Smooth muscle cell (in vitro differentiated cells): ENCODE measurements around the gene TNS3. TPM values are rescaled to one million over a fixed set of nuclear protein-coding genes. Genes with fewer than 3 reads are reported as not detected.

Experiments used
- DNase-seq: peaks from one replicate; lab custom pipeline; 2025; ENCODE audit not compliant: unreplicated experiment; lab: John Stamatoyannopoulos, UW
- H2AFZ ChIP-seq: fragments of 200-600 bp; sonication (generic); 2 replicates; pipeline ENCODE4 v1.6.0; 2016; ENCODE audit warnings: antibody characterized with exemption, low read depth, mild to moderate bottlenecking
- H3F3A ChIP-seq: fragments of 200-600 bp; sonication (generic); 2 replicates; pipeline ENCODE4 v1.6.0; 2017; ENCODE audit warnings: antibody characterized with exemption, low read depth
- H3K27ac ChIP-seq: fragments of 200-600 bp; sonication (generic); 2 replicates; pipeline ENCODE4 v1.5.1; 2016; ENCODE audit warnings: low read depth, mild to moderate bottlenecking
- H3K27me3 ChIP-seq: fragments of 200-600 bp; sonication (generic); 2 replicates; pipeline ENCODE4 v1.6.1; 2016; ENCODE audit warnings: low read depth, mild to moderate bottlenecking
- H3K36me3 ChIP-seq: fragments of 200-600 bp; sonication (generic); 2 replicates; pipeline ENCODE4 v1.5.1; 2016; ENCODE audit warnings: low read depth
- H3K4me1 ChIP-seq: fragments of 200-600 bp; sonication (generic); 2 replicates; pipeline ENCODE4 v1.5.1; 2016; ENCODE audit warnings: low read depth
- H3K4me2 ChIP-seq: fragments of 200-600 bp; sonication (generic); 2 replicates; pipeline ENCODE4 v1.6.0; 2016; ENCODE audit warnings: mild to moderate bottlenecking
- H3K4me3 ChIP-seq: fragments of 200-600 bp; sonication (generic); 2 replicates; pipeline ENCODE4 v1.5.1; 2016; ENCODE audit warnings: mild to moderate bottlenecking
- H3K79me2 ChIP-seq: fragments of 200-600 bp; sonication (generic); 2 replicates; pipeline ENCODE4 v1.6.0; 2016; ENCODE audit warnings: low read depth, mild to moderate bottlenecking
- H3K9ac ChIP-seq: fragments of 200-600 bp; sonication (generic); 2 replicates; pipeline ENCODE4 v1.6.0; 2016; ENCODE audit warnings: low read depth
- H3K9me3 ChIP-seq: fragments of 200-600 bp; sonication (generic); replicated peaks from 2 replicates; pipeline ENCODE4 v1.5.1; 2016; ENCODE audit warnings: low read depth
- H4K20me1 ChIP-seq: fragments of 200-600 bp; sonication (generic); 2 replicates; pipeline ENCODE4 v1.6.0; 2016; ENCODE audit warnings: low read depth
- CTCF ChIP-seq: fragments of 200-600 bp; sonication (generic); IDR thresholded peaks from 2 replicates; pipeline ENCODE4 v1.5.1; 2017; ENCODE audit warnings: borderline replicate concordance, mild to moderate bottlenecking, antibody characterized with exemption; ENCODE audit not compliant: insufficient read depth, poor library complexity, severe bottlenecking
- WGBS: methylation state at CpG from one replicate; pipeline ENCODE4 v1.1.7; 2016; ENCODE audit warnings: low lambda C conversion rate; 5-methylcytosine and 5-hydroxymethylcytosine counted together
- polyA plus RNA-seq: library from polyadenylated mRNA; unstranded; fragments of >200 nt; fragmentation: Nextera tagmentation; extraction: Ambion mirVana; gene quantifications from 2 replicates; pipeline ENCODE4 v1.2.1, GENCODE V29; 2016
- total RNA-seq: library from RNA; depleted of rRNA; stranded (reverse); fragments of >200 nt; gene quantifications from 2 replicates; pipeline ENCODE4 v1.2.3, GENCODE V29; 2014

Gene TNS3
- total and polyA plus RNA-seq, 2 experiments from 2014 or later = 32.6 to 50.5 TPM

- H3K4me2 ChIP-seq = no peak overlapping the region
- peaks cover 19% of the 10 kb centered on the region for H3F3A ChIP-seq
- H3K9ac ChIP-seq = no peak overlapping the region
- DNase-seq = no peak
- no peaks in the 10 kb centered on the region for H3K27me3 ChIP-seq
- peaks cover 15% of the 10 kb centered on the region for H3K4me1 ChIP-seq
- H3K9me3 ChIP-seq = no peaks in the 10 kb centered on the region
- H4K20me1 ChIP-seq = peaks cover 100% of the 10 kb centered on the region
- no peak overlapping the region for H3K4me3 ChIP-seq
- H3K79me2 ChIP-seq = peaks cover 65% of the 10 kb centered on the region
- no peak for TF ChIP-seq CTCF
- no peaks in the 10 kb centered on the region for H3K36me3 ChIP-seq
- WGBS = 91% methylated on average over 9 of the region's 9 CpGs
- no peak overlapping the region for H3K27ac ChIP-seq
- H2AFZ ChIP-seq = no peak overlapping the region
These were observed 134.9 kb downstream of the TNS3 start for GRCh38 chr7:47446871-47447466.

DNA sequence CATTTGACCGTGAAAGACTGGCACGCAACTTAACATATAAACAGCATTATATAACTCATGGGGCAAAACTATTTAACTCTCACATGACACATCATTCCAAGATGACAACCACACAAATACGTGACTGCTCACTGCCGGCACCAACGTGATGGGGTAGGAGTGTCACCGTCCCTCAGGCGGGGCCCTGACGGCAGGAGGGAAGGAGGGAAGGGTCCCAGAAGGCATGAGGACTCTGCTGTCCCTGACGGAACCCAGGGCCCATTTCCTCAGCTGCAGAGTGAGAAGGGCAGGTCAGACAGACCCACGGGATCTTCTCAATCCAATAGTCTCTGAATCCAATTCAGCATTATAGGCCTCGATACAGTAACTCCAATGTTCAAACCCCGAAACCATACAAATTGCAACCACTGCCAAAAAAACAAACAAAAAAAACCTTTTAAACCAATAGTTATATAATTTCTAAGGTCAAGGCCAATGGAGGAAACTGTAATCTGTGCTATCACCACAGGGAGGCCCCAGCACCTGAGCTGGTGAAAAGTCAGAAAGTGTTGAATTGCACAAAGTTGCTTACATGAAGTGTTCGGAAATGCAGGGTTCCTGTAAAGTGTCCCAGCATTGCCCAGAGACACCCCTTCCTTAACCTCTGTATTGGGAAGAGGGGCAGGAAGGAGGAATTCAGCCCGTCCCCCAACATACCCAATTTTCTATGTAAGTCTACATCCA lies 137.4 kb downstream of the TNS3 start:
- H4K20me1 ChIP-seq = peaks cover 89% of the 10 kb centered on the region
- 87% methylated on average over 14 of the region's 14 CpGs for WGBS
- peaks cover 84% of the 10 kb centered on the region for H3K79me2 ChIP-seq

DNA sequence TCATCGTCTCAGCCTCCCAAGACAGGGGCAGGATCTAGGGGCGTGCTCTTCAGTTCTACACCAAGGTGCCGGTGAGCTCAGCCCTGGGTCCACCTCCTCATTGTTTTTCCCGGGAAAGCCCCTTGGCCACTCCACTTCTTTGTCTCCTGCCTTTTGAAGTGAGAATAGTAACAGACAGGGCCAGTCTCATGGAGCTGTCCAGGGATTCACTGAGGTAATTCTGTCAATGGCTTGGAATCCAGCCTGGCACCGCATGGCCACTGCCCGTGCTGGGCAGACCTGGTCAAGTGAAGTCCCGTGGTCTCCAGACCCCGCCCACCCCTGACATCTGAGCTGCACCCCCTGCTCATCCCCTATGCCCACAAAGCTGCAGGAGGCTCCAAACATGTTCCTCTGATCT lies 138.9 kb downstream of the TNS3 start:
- Histone ChIP-seq H3F3A (peaks cover 4% of the 10 kb centered on the region), H3K27ac (no peak overlapping the region), H3K9ac (no peak overlapping the region), H3K4me2 (no peak overlapping the region), H4K20me1 (peaks cover 74% of the 10 kb centered on the region), H2AFZ (no peak overlapping the region), H3K36me3 (no peaks in the 10 kb centered on the region), H3K79me2 (peaks cover 70% of the 10 kb centered on the region), H3K4me1 (peaks cover 19% of the 10 kb centered on the region), H3K4me3 (no peak overlapping the region), H3K9me3 (no peaks in the 10 kb centered on the region), H3K27me3 (no peaks in the 10 kb centered on the region)
- TF ChIP-seq CTCF = no peak
- no peak for DNase-seq
- 79% methylated on average over 8 of the region's 8 CpGs for WGBS

More for the DNA sequence above, 137.4 kb downstream of the TNS3 start:
- no peak for DNase-seq
- no peak overlapping the region for H3K4me3 ChIP-seq
- H3K9me3 ChIP-seq = no peaks in the 10 kb centered on the region
- no peak overlapping the region for H2AFZ ChIP-seq
- no peaks in the 10 kb centered on the region for H3K27me3 ChIP-seq
- no peak overlapping the region for H3K9ac ChIP-seq
- peaks cover 19% of the 10 kb centered on the region for H3K4me1 ChIP-seq
- TF ChIP-seq CTCF = peak; percentile 48
- no peak overlapping the region for H3K27ac ChIP-seq
- no peak overlapping the region for H3K4me2 ChIP-seq
- no peaks in the 10 kb centered on the region for H3K36me3 ChIP-seq
- peaks cover 4% of the 10 kb centered on the region for H3F3A ChIP-seq

DNA sequence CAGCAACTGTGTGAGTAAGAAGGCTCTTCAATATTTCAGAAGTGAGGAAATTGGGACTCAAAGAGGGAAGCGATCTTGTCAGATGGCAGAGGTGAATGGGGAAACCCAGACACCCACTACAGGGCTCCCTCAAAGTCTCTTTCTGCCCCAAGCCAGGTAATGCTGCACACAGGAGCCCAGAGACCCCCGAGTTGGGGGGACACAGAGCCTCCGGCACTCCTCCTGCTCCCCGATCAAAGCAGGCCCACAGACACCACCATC lies 139.4 kb downstream of the TNS3 start:
- WGBS = 92% methylated on average over 4 of the region's 4 CpGs
- H3K4me2 ChIP-seq = no peak overlapping the region
- no peak for DNase-seq
- peaks cover 69% of the 10 kb centered on the region for H3K79me2 ChIP-seq
- H3K4me3 ChIP-seq = no peak overlapping the region
- no peaks in the 10 kb centered on the region for H3K9me3 ChIP-seq
- no peaks in the 10 kb centered on the region for H3K27me3 ChIP-seq
- no peak for TF ChIP-seq CTCF
- peak overlapping the region; percentile 74 for H3K27ac ChIP-seq
- peak overlapping the region; percentile 1 for H3K9ac ChIP-seq
- peaks cover 19% of the 10 kb centered on the region for H3K4me1 ChIP-seq
- peaks cover 4% of the 10 kb centered on the region for H3F3A ChIP-seq
- H4K20me1 ChIP-seq = peaks cover 69% of the 10 kb centered on the region
- H2AFZ ChIP-seq = no peak overlapping the region
- H3K36me3 ChIP-seq = no peaks in the 10 kb centered on the region
